HepG2 (cell line): ENCODE results near the gene ITPK1. TPM values are rescaled to one million over a fixed set of nuclear protein-coding genes. Genes with fewer than 3 reads are reported as not detected.

Experiments
- ARID5B ChIP-seq: IDR thresholded peaks from 2 replicates; pipeline ENCODE4 v1.4.0; 2020; ENCODE audit warnings: mild to moderate bottlenecking, missing genetic modification reagents
- HNRNPUL1 ChIP-seq: fragments of 200-400 bp; formaldehyde crosslinking; IDR thresholded peaks from 2 replicates; pipeline ENCODE4 v1.6.1; 2017; ENCODE audit warnings: low read depth, mild to moderate bottlenecking, low read length, moderate library complexity
- RAD21 ChIP-seq: fragments of 450-650 bp; formaldehyde crosslinking; IDR thresholded peaks from 2 replicates; pipeline ENCODE4 v1.5.0; 2020; ENCODE audit warnings: mild to moderate bottlenecking
- SNAPC4 ChIP-seq: sonication (generic); formaldehyde crosslinking; IDR thresholded peaks from 2 replicates; pipeline ENCODE4 v1.4.0; 2020; ENCODE audit warnings: mild to moderate bottlenecking, missing genetic modification reagents
- ZBTB42 ChIP-seq: sonication (generic); formaldehyde crosslinking; IDR thresholded peaks from 2 replicates; pipeline ENCODE4 v1.5.0; 2020; ENCODE audit warnings: mild to moderate bottlenecking, missing genetic modification reagents
- ZFYVE20 ChIP-seq: sonication (generic); formaldehyde crosslinking; IDR thresholded peaks from 2 replicates; pipeline ENCODE4 v1.8.0; 2023; ENCODE audit warnings: low read depth, mild to moderate bottlenecking, moderate library complexity, missing genetic modification reagents, borderline replicate concordance
- ZNF225 ChIP-seq: sonication (generic); formaldehyde crosslinking; IDR thresholded peaks from 2 replicates; pipeline ENCODE4 v1.4.0; 2020; ENCODE audit warnings: mild to moderate bottlenecking, missing genetic modification reagents
- ZNF790 ChIP-seq: sonication (generic); formaldehyde crosslinking; IDR thresholded peaks from 2 replicates; pipeline ENCODE4 v1.8.0; 2022; ENCODE audit warnings: missing genetic modification reagents, mild to moderate bottlenecking, borderline replicate concordance
- polyA plus RNA-seq, 8 experiments: library from polyadenylated mRNA; depleted of rRNA in 3 of 8; stranded (reverse) in 7 of 8; unstranded in 1 of 8; fragments of >200 nt; fragmentation: Illumina TruSeq in 4 of 8; extraction: Trizol in 4 of 8; gene quantifications; 2 replicates each; pipeline versions ENCODE4 v1.2.1 to v1.2.3, GENCODE V29; 2011 to 2016; ENCODE audit warnings: low read depth in 4 of 8, missing spikeins in 1 of 8, mixed read lengths in 1 of 8; ENCODE audit not compliant: insufficient read depth in 1 of 8
- total RNA-seq, 5 experiments: library from RNA; depleted of rRNA; stranded (reverse); fragments of >200 nt; fragmentation: Illumina TruSeq; extraction: Trizol; gene quantifications; 2 replicates each; pipeline ENCODE4 v1.2.3, GENCODE V29; 2016; ENCODE audit warnings: low read depth in 1 of 5
- TF ChIP-seq, protein P1 (sequence below): sonication (generic); formaldehyde crosslinking; IDR thresholded peaks from 2 replicates; pipeline ENCODE4 v1.9.0; 2021; ENCODE audit warnings: mild to moderate bottlenecking, missing genetic modification reagents

Gene ITPK1
- total and polyA plus RNA-seq, 2 of the 13 experiments (the other 11 are each of a cell fraction or from before 2014, with no cell fraction given) = 20.5 to 47.5 TPM

- TF ChIP-seq SNAPC4 (CRISPR knock-in tag) (no peak), ZNF225 (CRISPR knock-in tag) (no peak), ZBTB42 (CRISPR knock-in tag) (no peak), ARID5B (CRISPR knock-in tag) (no peak), HNRNPUL1 (no peak), ZFYVE20 (CRISPR knock-in tag) (no peak), ZNF790 (CRISPR knock-in tag) (no peak), RAD21 (CRISPR knock-in tag) (no peak)
- TF ChIP-seq, protein P1, sequence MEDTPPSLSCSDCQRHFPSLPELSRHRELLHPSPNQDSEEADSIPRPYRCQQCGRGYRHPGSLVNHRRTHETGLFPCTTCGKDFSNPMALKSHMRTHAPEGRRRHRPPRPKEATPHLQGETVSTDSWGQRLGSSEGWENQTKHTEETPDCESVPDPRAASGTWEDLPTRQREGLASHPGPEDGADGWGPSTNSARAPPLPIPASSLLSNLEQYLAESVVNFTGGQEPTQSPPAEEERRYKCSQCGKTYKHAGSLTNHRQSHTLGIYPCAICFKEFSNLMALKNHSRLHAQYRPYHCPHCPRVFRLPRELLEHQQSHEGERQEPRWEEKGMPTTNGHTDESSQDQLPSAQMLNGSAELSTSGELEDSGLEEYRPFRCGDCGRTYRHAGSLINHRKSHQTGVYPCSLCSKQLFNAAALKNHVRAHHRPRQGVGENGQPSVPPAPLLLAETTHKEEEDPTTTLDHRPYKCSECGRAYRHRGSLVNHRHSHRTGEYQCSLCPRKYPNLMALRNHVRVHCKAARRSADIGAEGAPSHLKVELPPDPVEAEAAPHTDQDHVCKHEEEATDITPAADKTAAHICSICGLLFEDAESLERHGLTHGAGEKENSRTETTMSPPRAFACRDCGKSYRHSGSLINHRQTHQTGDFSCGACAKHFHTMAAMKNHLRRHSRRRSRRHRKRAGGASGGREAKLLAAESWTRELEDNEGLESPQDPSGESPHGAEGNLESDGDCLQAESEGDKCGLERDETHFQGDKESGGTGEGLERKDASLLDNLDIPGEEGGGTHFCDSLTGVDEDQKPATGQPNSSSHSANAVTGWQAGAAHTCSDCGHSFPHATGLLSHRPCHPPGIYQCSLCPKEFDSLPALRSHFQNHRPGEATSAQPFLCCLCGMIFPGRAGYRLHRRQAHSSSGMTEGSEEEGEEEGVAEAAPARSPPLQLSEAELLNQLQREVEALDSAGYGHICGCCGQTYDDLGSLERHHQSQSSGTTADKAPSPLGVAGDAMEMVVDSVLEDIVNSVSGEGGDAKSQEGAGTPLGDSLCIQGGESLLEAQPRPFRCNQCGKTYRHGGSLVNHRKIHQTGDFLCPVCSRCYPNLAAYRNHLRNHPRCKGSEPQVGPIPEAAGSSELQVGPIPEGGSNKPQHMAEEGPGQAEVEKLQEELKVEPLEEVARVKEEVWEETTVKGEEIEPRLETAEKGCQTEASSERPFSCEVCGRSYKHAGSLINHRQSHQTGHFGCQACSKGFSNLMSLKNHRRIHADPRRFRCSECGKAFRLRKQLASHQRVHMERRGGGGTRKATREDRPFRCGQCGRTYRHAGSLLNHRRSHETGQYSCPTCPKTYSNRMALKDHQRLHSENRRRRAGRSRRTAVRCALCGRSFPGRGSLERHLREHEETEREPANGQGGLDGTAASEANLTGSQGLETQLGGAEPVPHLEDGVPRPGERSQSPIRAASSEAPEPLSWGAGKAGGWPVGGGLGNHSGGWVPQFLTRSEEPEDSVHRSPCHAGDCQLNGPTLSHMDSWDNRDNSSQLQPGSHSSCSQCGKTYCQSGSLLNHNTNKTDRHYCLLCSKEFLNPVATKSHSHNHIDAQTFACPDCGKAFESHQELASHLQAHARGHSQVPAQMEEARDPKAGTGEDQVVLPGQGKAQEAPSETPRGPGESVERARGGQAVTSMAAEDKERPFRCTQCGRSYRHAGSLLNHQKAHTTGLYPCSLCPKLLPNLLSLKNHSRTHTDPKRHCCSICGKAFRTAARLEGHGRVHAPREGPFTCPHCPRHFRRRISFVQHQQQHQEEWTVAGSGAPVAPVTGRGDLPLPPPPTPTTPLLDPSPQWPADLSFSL = no peak
Measured at GRCh38 chr14:93112891-93113677, 2.6 kb downstream of the ITPK1 start (continued).
